Erythroblast (primary cell): ENCODE measurements around the gene LIME1.

ENCODE experiments used
- GATA1 ChIP-seq: IDR thresholded peaks from 2 replicates; pipeline ENCODE4 v1.6.1; 2011; ENCODE audit warnings: low read depth, mild to moderate bottlenecking, control low read depth, low read length, moderate library complexity
- POLR2A ChIP-seq: IDR thresholded peaks from 2 replicates; pipeline ENCODE4 v1.6.1; 2011; ENCODE audit warnings: mild to moderate bottlenecking, low read length

DNA sequence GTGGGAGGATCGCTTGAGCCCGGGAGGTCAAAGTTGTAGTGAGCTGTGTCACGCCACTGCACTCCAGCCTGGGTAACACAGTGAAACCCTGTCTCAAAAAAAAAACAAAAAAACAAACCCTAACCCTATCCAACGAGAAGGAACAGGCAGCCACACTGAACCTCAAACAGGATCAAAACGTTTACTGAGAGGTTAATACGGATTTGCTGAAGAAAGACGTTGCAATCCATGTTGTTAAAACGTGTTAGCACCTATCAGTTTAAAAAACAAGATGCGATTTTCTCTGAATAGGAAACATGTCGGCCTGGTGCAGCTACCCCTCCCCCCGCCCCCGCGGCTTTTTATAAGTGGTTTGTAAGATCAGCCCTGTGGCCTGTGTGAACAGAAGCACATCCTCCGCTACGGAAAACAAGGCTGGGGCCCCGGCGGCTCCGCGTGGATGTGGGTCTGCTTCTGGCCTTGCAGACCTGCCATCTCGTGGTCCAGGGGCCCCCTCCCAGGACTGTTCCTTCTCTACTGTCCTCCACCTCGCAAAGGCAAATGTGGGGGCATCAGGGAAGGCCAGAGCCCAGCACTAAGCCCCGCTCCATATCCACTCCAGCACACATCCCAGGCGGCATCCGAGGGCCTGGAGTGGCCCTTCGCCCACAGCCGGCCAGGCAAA lies 14.5 kb downstream of the LIME1 start:
- TF ChIP-seq POLR2A (no peak), GATA1 (no peak)
